ENCODE data around the gene ERGIC3.

The ERGIC3 gene

DNA sequence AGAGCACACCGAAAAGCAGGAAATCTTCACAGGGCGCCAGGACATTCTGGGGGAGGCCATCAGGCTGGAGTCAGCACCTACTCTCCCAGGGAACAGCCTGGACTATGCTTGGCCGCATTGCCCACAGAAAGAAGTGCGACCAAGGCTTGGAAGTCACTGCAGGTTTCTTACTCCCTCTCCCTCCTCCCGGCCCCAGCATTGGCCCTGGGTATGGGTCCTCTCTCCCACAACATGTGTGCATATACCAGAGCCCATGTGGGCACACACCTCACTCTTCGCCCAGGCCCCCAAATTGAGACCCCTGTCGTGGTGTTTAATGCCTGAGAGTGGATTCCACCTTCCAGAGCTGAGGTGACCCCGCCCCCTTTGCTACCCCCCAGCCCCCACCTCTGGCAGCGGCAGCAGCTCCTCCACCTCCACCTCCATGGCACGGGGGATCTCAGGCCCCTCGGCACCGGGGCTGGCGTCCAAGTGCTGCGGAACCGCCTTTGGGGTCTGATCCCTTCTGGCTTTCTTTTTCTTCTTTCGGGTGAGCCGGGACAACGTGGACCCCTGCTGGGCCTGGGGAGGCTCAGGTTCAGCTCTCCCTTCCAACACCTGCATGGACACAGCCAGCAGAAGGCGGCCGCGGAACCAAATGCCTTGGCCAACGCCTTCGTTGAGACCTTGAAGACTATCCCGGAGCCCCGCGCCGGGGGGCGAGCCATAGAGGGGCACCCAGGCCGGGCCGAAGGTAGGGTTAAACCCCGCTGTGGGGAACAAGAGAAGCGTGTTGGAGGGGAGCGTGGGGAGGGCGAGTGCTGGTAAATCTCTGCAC, 58.5 kb downstream of the ERGIC3 start:
- no peaks in the 10 kb centered on the region for H3K9me3 ChIP-seq (ENCODE audit: control insufficient read depth, insufficient read depth, low read depth, low read length)
- CTCF ChIA-PET = interaction anchor here (0.7 to 1.1 kb wide), 2 partner anchors 10 to 137 kb away, joined by 3 read pairs; no protein-coding TSS in a partner anchor
- no peaks in the 10 kb centered on the region for H3K36me3 ChIP-seq (ENCODE audit: control insufficient read depth in 2 of 2, insufficient read depth in 1 of 2, low read length in 2 of 2)
- no peak overlapping the region for H3K27ac ChIP-seq (ENCODE audit: extremely low read depth, low read depth, low read length)
- no peaks in the 10 kb centered on the region for H3K4me1 ChIP-seq (ENCODE audit: control insufficient read depth, insufficient read depth, low read length)
- H3K4me3 ChIP-seq (ENCODE audit: low read depth, low read length) = no peak overlapping the region
- POLR2A ChIA-PET = interaction anchor here (1.5 kb wide), 1 partner anchor 19 kb away, joined by 5 read pairs; no protein-coding TSS in a partner anchor
- no peak for TF ChIP-seq ZNF785 (tag by site-specific recombination; IDR thresholded peaks at IDR 0.05)
- no peak for TF ChIP-seq ZNF214 (tag by site-specific recombination; IDR thresholded peaks at IDR 0.05; ENCODE audit: borderline replicate concordance)
- TF ChIP-seq PRDM1 (tag by site-specific recombination; IDR thresholded peaks at IDR 0.05) = no peak
- no peak for TF ChIP-seq ZBTB21 (tag by site-specific recombination; IDR thresholded peaks at IDR 0.05)
- TF ChIP-seq ZNF335 (tag by site-specific recombination; conservative IDR thresholded peaks at IDR 0.05) = no peak
- TF ChIP-seq ZNF830 (tag by site-specific recombination; IDR thresholded peaks at IDR 0.05; ENCODE audit: low read depth) = no peak
- no peak for TF ChIP-seq YY2 (tag by site-specific recombination; IDR thresholded peaks at IDR 0.05)
- TF ChIP-seq, protein P1, sequence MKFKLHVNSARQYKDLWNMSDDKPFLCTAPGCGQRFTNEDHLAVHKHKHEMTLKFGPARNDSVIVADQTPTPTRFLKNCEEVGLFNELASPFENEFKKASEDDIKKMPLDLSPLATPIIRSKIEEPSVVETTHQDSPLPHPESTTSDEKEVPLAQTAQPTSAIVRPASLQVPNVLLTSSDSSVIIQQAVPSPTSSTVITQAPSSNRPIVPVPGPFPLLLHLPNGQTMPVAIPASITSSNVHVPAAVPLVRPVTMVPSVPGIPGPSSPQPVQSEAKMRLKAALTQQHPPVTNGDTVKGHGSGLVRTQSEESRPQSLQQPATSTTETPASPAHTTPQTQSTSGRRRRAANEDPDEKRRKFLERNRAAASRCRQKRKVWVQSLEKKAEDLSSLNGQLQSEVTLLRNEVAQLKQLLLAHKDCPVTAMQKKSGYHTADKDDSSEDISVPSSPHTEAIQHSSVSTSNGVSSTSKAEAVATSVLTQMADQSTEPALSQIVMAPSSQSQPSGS (tag by site-specific recombination; IDR thresholded peaks at IDR 0.05; ENCODE audit: low read depth) = no peak
- TF ChIP-seq, protein P2, sequence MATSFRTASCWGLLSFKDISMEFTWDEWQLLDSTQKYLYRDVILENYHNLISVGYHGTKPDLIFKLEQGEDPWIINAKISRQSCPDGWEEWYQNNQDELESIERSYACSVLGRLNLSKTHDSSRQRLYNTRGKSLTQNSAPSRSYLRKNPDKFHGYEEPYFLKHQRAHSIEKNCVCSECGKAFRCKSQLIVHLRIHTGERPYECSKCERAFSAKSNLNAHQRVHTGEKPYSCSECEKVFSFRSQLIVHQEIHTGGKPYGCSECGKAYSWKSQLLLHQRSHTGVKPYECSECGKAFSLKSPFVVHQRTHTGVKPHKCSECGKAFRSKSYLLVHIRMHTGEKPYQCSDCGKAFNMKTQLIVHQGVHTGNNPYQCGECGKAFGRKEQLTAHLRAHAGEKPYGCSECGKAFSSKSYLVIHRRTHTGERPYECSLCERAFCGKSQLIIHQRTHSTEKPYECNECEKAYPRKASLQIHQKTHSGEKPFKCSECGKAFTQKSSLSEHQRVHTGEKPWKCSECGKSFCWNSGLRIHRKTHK (tag by site-specific recombination; IDR thresholded peaks at IDR 0.05) = no peak
- TF ChIP-seq ZNF350 (tag by site-specific recombination; IDR thresholded peaks at IDR 0.05) = no peak
- TF ChIP-seq ZSCAN16 (tag by site-specific recombination; IDR thresholded peaks at IDR 0.05) = no peak
- TF ChIP-seq ZNF133 (tag by site-specific recombination; IDR thresholded peaks at IDR 0.05) = no peak
- TF ChIP-seq, protein P3, sequence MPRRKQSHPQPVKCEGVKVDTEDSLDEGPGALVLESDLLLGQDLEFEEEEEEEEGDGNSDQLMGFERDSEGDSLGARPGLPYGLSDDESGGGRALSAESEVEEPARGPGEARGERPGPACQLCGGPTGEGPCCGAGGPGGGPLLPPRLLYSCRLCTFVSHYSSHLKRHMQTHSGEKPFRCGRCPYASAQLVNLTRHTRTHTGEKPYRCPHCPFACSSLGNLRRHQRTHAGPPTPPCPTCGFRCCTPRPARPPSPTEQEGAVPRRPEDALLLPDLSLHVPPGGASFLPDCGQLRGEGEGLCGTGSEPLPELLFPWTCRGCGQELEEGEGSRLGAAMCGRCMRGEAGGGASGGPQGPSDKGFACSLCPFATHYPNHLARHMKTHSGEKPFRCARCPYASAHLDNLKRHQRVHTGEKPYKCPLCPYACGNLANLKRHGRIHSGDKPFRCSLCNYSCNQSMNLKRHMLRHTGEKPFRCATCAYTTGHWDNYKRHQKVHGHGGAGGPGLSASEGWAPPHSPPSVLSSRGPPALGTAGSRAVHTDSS (tag by site-specific recombination; IDR thresholded peaks at IDR 0.05) = no peak
- no peak for TF ChIP-seq BCL11B (tag by site-specific recombination; IDR thresholded peaks at IDR 0.05; ENCODE audit: low read depth)
- TF ChIP-seq ZNF707 (tag by site-specific recombination; IDR thresholded peaks at IDR 0.05) = no peak
- TF ChIP-seq ZBTB8A (tag by site-specific recombination; IDR thresholded peaks at IDR 0.05) = no peak

DNA sequence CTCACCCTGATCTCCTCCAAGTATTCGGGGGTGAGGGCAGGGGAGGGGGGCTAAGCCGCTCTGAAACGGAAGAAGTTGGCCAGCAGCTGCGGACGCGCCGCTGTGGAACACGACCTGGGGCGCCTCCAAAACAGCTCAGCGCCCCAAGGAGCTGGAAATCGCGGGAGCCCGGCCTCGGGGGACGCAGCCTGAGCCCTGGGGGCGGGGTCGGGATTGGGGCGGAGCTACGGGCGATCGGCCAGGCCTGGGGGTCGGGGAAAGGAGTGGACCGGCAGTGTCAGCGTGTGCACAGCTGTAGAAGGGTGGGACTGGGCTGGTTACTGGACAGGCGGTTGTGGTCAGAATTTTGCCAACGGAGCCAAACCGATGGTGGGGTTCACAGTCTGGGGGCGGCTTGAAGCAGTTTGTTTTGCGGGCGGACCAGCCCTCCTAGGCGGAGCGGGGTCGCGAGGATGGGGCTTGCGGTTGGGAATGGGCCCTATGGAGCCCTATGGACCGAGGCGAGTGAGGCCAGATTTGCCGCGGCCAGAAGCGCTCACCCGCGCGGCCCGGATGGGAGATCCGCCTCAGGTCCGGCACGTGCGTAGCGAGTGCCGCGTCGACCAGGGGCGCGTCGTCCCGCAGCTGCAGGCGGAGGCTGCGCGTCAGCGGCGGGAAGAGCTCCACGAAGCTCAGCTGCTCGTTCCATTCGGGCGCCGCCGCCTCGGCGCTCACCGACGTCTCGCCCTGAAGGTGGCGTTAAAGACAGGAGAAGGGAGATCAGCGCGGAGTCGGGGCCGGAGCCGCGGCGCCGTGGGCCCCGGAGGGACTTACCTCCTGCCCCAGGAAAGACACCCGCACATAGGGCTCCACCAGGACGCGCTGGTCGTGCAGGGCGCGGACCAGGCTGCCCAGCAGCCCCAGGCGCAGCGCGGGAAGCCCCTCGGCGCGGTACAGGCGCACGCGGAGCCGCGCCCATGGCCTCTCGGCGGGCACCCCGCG, 59.4 kb downstream of the ERGIC3 start:
- CTCF ChIA-PET = interaction anchor here (0.6 to 1.1 kb wide), 6 partner anchors 10 to 368 kb away, joined by 3 to 4 read pairs (median 3); no protein-coding TSS in a partner anchor
- Histone ChIP-seq H3K27ac (ENCODE audit: extremely low read depth, low read depth, low read length) (no peak overlapping the region; the same call in 1 of the 2 replicates), H3K36me3 (ENCODE audit: control insufficient read depth in 2 of 2, insufficient read depth in 1 of 2, low read length in 2 of 2) (no peaks in the 10 kb centered on the region), H3K9me3 (ENCODE audit: control insufficient read depth, insufficient read depth, low read depth, low read length) (no peaks in the 10 kb centered on the region), H3K4me1 (ENCODE audit: control insufficient read depth, insufficient read depth, low read length) (no peaks in the 10 kb centered on the region), H3K4me3 (ENCODE audit: low read depth, low read length) (no peak overlapping the region)
- TF ChIP-seq, protein P4, sequence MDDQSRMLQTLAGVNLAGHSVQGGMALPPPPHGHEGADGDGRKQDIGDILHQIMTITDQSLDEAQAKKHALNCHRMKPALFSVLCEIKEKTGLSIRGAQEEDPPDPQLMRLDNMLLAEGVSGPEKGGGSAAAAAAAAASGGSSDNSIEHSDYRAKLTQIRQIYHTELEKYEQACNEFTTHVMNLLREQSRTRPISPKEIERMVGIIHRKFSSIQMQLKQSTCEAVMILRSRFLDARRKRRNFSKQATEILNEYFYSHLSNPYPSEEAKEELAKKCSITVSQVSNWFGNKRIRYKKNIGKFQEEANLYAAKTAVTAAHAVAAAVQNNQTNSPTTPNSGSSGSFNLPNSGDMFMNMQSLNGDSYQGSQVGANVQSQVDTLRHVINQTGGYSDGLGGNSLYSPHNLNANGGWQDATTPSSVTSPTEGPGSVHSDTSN (CRISPR knock-in tag; IDR thresholded peaks at IDR 0.05) = peak; percentile 68; the same call in 1 of the 2 replicates
- TF ChIP-seq SCRT2 (tag by site-specific recombination; IDR thresholded peaks at IDR 0.05) = no peak
- TF ChIP-seq MZF1 (tag by site-specific recombination; IDR thresholded peaks at IDR 0.05; ENCODE audit: borderline replicate concordance) = no peak
- no peak for TF ChIP-seq SP2 (tag by site-specific recombination; IDR thresholded peaks at IDR 0.05)
- POLR2A ChIA-PET = interaction anchor here (0.7 to 1.5 kb wide), 2 partner anchors 18 to 63 kb away, joined by 4 to 5 read pairs; no protein-coding TSS in a partner anchor

All from HEK293 (cell line).